K562 (cell line): ENCODE data around the gene STUB1. TPM values are rescaled to one million over a fixed set of nuclear protein-coding genes. Genes with fewer than 3 reads are reported as not detected.

Experiments
- ATAC-seq: fragments of 200-7000 bp; cut with Tn5 transposase; 3 replicates; pipeline ENCODE4 v1.9.1; 2020; ENCODE audit warnings: moderate library complexity
- BruUV-seq: library from RNA; stranded (reverse); fragments of 400-500 nt; replicated peaks from 2 replicates; lab custom pipeline; 2021; lab: Mats Ljungman, UMichigan
- CTCF ChIA-PET: fragments of 300-600 bp; formaldehyde crosslinking; extraction: SDS; loops from one replicate; lab custom pipeline; 2021; ENCODE audit warnings: low intra/inter-chr PET ratio; lab: Yijun Ruan, JAX
- POLR2A ChIA-PET: fragments of 300-600, 350-650 bp; sonication (Branson Sonifier 250); formaldehyde crosslinking; extraction: SDS; loops from one replicate; lab custom pipeline; 2021; ENCODE audit warnings: antibody characterized with exemption, inconsistent platforms; lab: Yijun Ruan, JAX
- DNase-seq, 4 experiments: peaks; one replicate each; pipeline versions ENCODE4 v3.0.0 to v3.0.0-alpha.2; 2011 to 2018; ENCODE audit warnings: low spot score in 3 of 4, mixed read lengths in 3 of 4; ENCODE audit errors: extremely low read depth in 1 of 4
- FAIRE-seq: peaks from 2 replicates; lab custom pipeline; 2011; peaks lifted over from hg19 to GRCh38; lab: Jason Lieb, UNC
- H2AFZ ChIP-seq: 2 replicates; pipeline ENCODE4 v1.6.0; 2011; ENCODE audit warnings: low read depth, low read length, control low read depth, inconsistent platforms
- H3K27ac ChIP-seq: fragments of 200-600 bp; 3 replicates; pipeline ENCODE4 v1.8.0; 2011; ENCODE audit warnings: low read depth, mild to moderate bottlenecking, control low read depth, inconsistent platforms, low read length, moderate library complexity, mixed read lengths; ENCODE audit errors: extremely low read depth
- H3K27me3 ChIP-seq, 2 experiments: fragments of 300-600 bp in 1 of 2; 2 replicates in 1 of 2; 3 replicates in 1 of 2; pipeline versions ENCODE4 v1.6.0 to v1.8.0; 2011; ENCODE audit warnings: inconsistent platforms in 2 of 2, low read length in 2 of 2, mild to moderate bottlenecking in 1 of 2, mixed read lengths in 1 of 2, moderate library complexity in 1 of 2; ENCODE audit not compliant: control insufficient read depth in 2 of 2, insufficient read depth in 2 of 2
- H3K36me3 ChIP-seq: fragments of 300-600 bp; 3 replicates; pipeline ENCODE4 v1.8.0; 2011; ENCODE audit warnings: mild to moderate bottlenecking, low read length, inconsistent platforms; ENCODE audit not compliant: control insufficient read depth, insufficient read depth
- H3K4me1 ChIP-seq, 2 experiments: fragments of 200-600 bp in 1 of 2; replicated peaks in 1 of 2; 2 replicates in 1 of 2; 3 replicates in 1 of 2; pipeline versions ENCODE4 v1.5.1 to v1.8.0; 2011; ENCODE audit warnings: inconsistent platforms in 2 of 2, low read length in 2 of 2, mild to moderate bottlenecking in 1 of 2, mixed read lengths in 1 of 2, moderate library complexity in 1 of 2; ENCODE audit not compliant: control insufficient read depth in 2 of 2, insufficient read depth in 2 of 2
- H3K4me2 ChIP-seq: 2 replicates; pipeline ENCODE4 v1.6.1; 2011; ENCODE audit warnings: low read length, control low read depth, inconsistent platforms, mixed read lengths; ENCODE audit not compliant: insufficient read depth
- H3K4me3 ChIP-seq: fragments of 200-600 bp; sonication (generic), shearing (Covaris generic); 2 replicates; pipeline ENCODE4 v1.5.1; 2016; ENCODE audit warnings: control low read depth, inconsistent platforms
- H3K79me2 ChIP-seq: fragments of 200-600 bp; 3 replicates; pipeline ENCODE4 v1.8.0; 2011; ENCODE audit warnings: low read length, inconsistent platforms; ENCODE audit not compliant: control insufficient read depth, insufficient read depth
- H3K9ac ChIP-seq, 2 experiments: 2 replicates each; pipeline versions ENCODE4 v1.6.0 to v1.6.1; 2011; ENCODE audit warnings: low read depth in 2 of 2, low read length in 2 of 2, control low read depth in 1 of 2, inconsistent platforms in 1 of 2, mild to moderate bottlenecking in 1 of 2, mixed read lengths in 1 of 2; ENCODE audit not compliant: insufficient read depth in 1 of 2
- H3K9me1 ChIP-seq: one replicate; pipeline ENCODE4 v1.6.0; 2011; ENCODE audit warnings: inconsistent platforms, mild to moderate bottlenecking, low read length, moderate library complexity; ENCODE audit not compliant: control insufficient read depth, insufficient read depth
- H3K9me3 ChIP-seq: replicated peaks from 2 replicates; pipeline ENCODE4 v1.5.1; 2011; ENCODE audit warnings: low read depth, low read length, inconsistent platforms; ENCODE audit not compliant: control insufficient read depth, insufficient read depth
- H4K20me1 ChIP-seq: replicated peaks from 2 replicates; pipeline ENCODE4 v1.6.1; 2011; ENCODE audit warnings: low read length, inconsistent platforms, mixed read lengths; ENCODE audit not compliant: control insufficient read depth, insufficient read depth
- CXXC5 ChIP-seq: fragments of 250-450 bp; sonication (Bioruptor Pico); IDR thresholded peaks from 2 replicates; pipeline ENCODE4 v1.8.0; 2022; ENCODE audit warnings: inconsistent platforms, mild to moderate bottlenecking, moderate library complexity
- ETV5 ChIP-seq: sonication (generic); formaldehyde crosslinking; IDR thresholded peaks from 2 replicates; pipeline ENCODE4 v1.4.0; 2020; ENCODE audit warnings: low read depth, mild to moderate bottlenecking, missing genetic modification reagents
- POLR2G ChIP-seq: fragments of 200-400 bp; formaldehyde crosslinking; IDR thresholded peaks from 2 replicates; pipeline ENCODE4 v1.6.1; 2017; ENCODE audit warnings: low read depth, mild to moderate bottlenecking, antibody characterized with exemption, low read length, moderate library complexity
- RBM14 ChIP-seq: fragments of 200-400 bp; formaldehyde crosslinking; IDR thresholded peaks from 2 replicates; pipeline ENCODE4 v1.6.1; 2018; ENCODE audit warnings: low read depth, mild to moderate bottlenecking, low read length, moderate library complexity, borderline replicate concordance; ENCODE audit not compliant: insufficient read depth
- SIN3A ChIP-seq, 2 experiments: fragments of 150-350 bp in 1 of 2; IDR thresholded peaks; 2 replicates each; pipeline ENCODE4 v1.6.1; 2011 to 2016; ENCODE audit warnings: borderline replicate concordance in 2 of 2, low read depth in 2 of 2, low read length in 2 of 2, mild to moderate bottlenecking in 2 of 2, moderate library complexity in 2 of 2; ENCODE audit not compliant: control insufficient read depth in 1 of 2
- SNIP1 ChIP-seq: fragments of 450-650 bp; IDR thresholded peaks from 2 replicates; pipeline ENCODE4 v1.7.1; 2017; ENCODE audit warnings: low read depth, mild to moderate bottlenecking
- SNRNP70 ChIP-seq: fragments of 200-400 bp; formaldehyde crosslinking; optimal IDR thresholded peaks from 2 replicates; pipeline ENCODE3; 2017; ENCODE audit warnings: low read depth, low read length
- SUPT5H ChIP-seq: fragments of 450-650 bp; IDR thresholded peaks from 2 replicates; pipeline ENCODE4 v1.6.1; 2016
- U2AF1 ChIP-seq: fragments of 200-400 bp; formaldehyde crosslinking; optimal IDR thresholded peaks from 2 replicates; pipeline ENCODE3; 2017; ENCODE audit warnings: mild to moderate bottlenecking, low read depth, low read length, moderate library complexity
- ZNF282 ChIP-seq: sonication (generic); formaldehyde crosslinking; IDR thresholded peaks from 2 replicates; pipeline ENCODE4 v1.8.1; 2023; ENCODE audit warnings: missing genetic modification reagents
- ZNF507 ChIP-seq: conservative IDR thresholded peaks from 2 replicates; pipeline ENCODE4 v1.6.1; 2017; ENCODE audit warnings: missing genetic modification characterization, missing compliant biosample characterization
- WGBS: fragments of 100-300 bp; shearing (Covaris generic); methylation state at CpG from one replicate; pipeline ENCODE4 v1.1.6; 2016; ENCODE audit warnings: low coverage, mixed read lengths; ENCODE audit not compliant: insufficient coverage; ENCODE audit errors: missing lambda C conversion rate; 5-methylcytosine and 5-hydroxymethylcytosine counted together
- in situ Hi-C: fragments of 300-500 bp; cut with MboI; formaldehyde crosslinking; loops from 4 replicates; pipeline ENCODE4 v1.15.0; 2018; ENCODE audit warnings: inconsistent platforms, mixed read lengths
- intact Hi-C: fragments of 100-400 bp; cut with micrococcal nuclease; formaldehyde crosslinking; loops from 2 replicates; pipeline ENCODE4 v1.14.2; 2022
- polyA plus RNA-seq, 8 experiments: library from polyadenylated mRNA; depleted of rRNA in 4 of 8; stranded (reverse) in 5 of 8; unstranded in 3 of 8; fragments of >200 nt; fragmentation: Nextera tagmentation in 2 of 8; fragmentation: Illumina TruSeq in 1 of 8; extraction: Ambion mirVana in 2 of 8; extraction: Trizol in 1 of 8; gene quantifications; 2 replicates each; pipeline versions ENCODE4 v1.2.1 to v1.2.3, GENCODE V29; 2011 to 2014; ENCODE audit warnings: inconsistent platforms in 1 of 8, missing spikeins in 1 of 8
- total RNA-seq, 7 experiments: library from RNA; depleted of rRNA in 6 of 7; stranded (reverse); fragments of >200 nt in 6 of 7; fragmentation: Illumina TruSeq in 2 of 7; extraction: Trizol in 2 of 7; gene quantifications; 2 replicates each; pipeline versions ENCODE4 v1.2.1 to v1.2.3, GENCODE V29; 2011 to 2021; ENCODE audit warnings: low replicate concordance in 1 of 7
- TF ChIP-seq, protein P1 (sequence below): fragments of 250-450 bp; sonication (Bioruptor Pico); IDR thresholded peaks from 2 replicates; pipeline ENCODE4 v1.8.0; 2022; ENCODE audit warnings: moderate library complexity, mild to moderate bottlenecking, inconsistent platforms
- TF ChIP-seq, protein P2 (sequence below): fragments of 450-650 bp; formaldehyde crosslinking; IDR thresholded peaks from 2 replicates; pipeline ENCODE4 v1.4.0; 2022; ENCODE audit warnings: missing genetic modification characterization

Gene STUB1
- total and polyA plus RNA-seq, 9 of the 15 experiments (the other 6 are each of a cell fraction or from before 2014, with no cell fraction given) = 10.6 to 251 (median 152) TPM

DNA sequence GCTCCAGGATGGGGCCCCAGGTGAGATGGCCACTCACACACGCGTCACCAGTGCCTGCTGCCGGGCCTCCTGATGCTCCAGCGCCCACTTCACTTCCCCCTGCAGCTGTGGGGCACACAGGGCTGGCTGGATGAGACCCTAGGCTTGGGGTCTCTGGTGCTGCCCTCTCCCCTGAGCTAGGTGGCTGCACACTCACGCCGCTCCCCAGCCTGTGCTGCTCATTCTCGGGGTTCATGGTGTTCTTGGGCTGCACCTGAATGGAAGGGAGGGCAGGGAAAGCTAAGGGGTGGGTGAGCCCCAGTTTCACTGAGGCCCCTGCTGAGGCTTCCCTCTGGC is 44.8 kb downstream of the STUB1 start:
- ChIA-PET POLR2A (interaction anchor here (0.5 to 4.5 kb wide), 6 partner anchors 9 to 47 kb away, joined by 3 to 25 read pairs (median 3); partner anchors contain the start of genes CIAO3 and METRN), CTCF (no interaction called here)
- Histone ChIP-seq H3K9me3 (no peaks in the 10 kb centered on the region), H3K4me1 (peaks cover 15 to 97% of the 10 kb centered on the region in 2 experiments), H3K4me2 (no peak overlapping the region), H2AFZ (no peak overlapping the region), H3K27ac (no peak overlapping the region), H3K27me3 (no peaks in the 10 kb centered on the region), H4K20me1 (no peaks in the 10 kb centered on the region; the same call in 1 of the 2 replicates), H3K36me3 (peaks cover 21% of the 10 kb centered on the region; the same call in 1 of the 3 replicates), H3K79me2 (peaks cover 57% of the 10 kb centered on the region), H3K9me1 (no peaks in the 10 kb centered on the region), H3K4me3 (no peak overlapping the region), H3K9ac (peak overlapping the region in 1 of 2 experiments; percentile 59; a peak in 2 of 4 replicates)
- no peak for ATAC-seq
- in situ Hi-C loops = no loop called here
- 70% methylated on average over 4 of the region's 7 CpGs for whole genome bisulfite sequencing
- no peak for FAIRE-seq
- no peak for DNase-seq
- BruUV-seq = no TSS peak
- intact Hi-C loops = no loop called here
- TF ChIP-seq, protein P1, sequence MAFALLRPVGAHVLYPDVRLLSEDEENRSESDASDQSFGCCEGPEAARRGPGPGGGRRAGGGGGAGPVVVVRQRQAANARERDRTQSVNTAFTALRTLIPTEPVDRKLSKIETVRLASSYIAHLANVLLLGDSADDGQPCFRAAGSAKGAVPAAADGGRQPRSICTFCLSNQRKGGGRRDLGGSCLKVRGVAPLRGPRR (CRISPR knock-in tag) = no peak
- TF ChIP-seq SNIP1 = no peak
- no peak for TF ChIP-seq U2AF1
- TF ChIP-seq RBM14 = no peak
- no peak for TF ChIP-seq SUPT5H
- no peak for TF ChIP-seq ETV5 (CRISPR knock-in tag)
- TF ChIP-seq, protein P2, sequence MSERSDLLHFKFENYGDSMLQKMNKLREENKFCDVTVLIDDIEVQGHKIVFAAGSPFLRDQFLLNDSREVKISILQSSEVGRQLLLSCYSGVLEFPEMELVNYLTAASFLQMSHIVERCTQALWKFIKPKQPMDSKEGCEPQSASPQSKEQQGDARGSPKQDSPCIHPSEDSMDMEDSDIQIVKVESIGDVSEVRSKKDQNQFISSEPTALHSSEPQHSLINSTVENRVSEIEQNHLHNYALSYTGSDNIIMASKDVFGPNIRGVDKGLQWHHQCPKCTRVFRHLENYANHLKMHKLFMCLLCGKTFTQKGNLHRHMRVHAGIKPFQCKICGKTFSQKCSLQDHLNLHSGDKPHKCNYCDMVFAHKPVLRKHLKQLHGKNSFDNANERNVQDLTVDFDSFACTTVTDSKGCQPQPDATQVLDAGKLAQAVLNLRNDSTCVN (CRISPR knock-in tag) = no peak
- TF ChIP-seq CXXC5 = no peak
- peak; percentile 53 for TF ChIP-seq SNRNP70
- no peak for TF ChIP-seq ZNF507 (tag)
- TF ChIP-seq ZNF282 (CRISPR knock-in tag) = no peak
- no peak for TF ChIP-seq SIN3A (IDR thresholded peaks at IDR 0.05; ENCODE audit: borderline replicate concordance in 2 of 2, control insufficient read depth in 1 of 2, low read depth in 2 of 2, low read length in 2 of 2)
- peak; percentile 59 for TF ChIP-seq POLR2G
